Caki2 (cell line): ENCODE results near the gene HS3ST5. TPM values are rescaled to one million over a fixed set of nuclear protein-coding genes. Genes with fewer than 3 reads are reported as not detected.
"Not testable (repeated sequence)": the region's sequence is repeated elsewhere in the genome, so short reads cannot be mapped to it uniquely, and the experiment has no call there.

ENCODE experiments used
- DNase-seq: peaks from one replicate; pipeline ENCODE4 v3.0.0-alpha.2; 2015; ENCODE audit warnings: low read depth
- in situ Hi-C: cut with HindIII; loops from 2 replicates; pipeline ENCODE4 v1.10.0; 2016; ENCODE audit warnings: low sequenced_read_pairs, low pct_unique_long_range_greater_than_20kb, mixed read lengths
- total RNA-seq: library from RNA; depleted of rRNA; stranded (reverse); fragments of >200 nt; shearing (Covaris generic); gene quantifications from 2 replicates; pipeline ENCODE4 v1.2.3, GENCODE V29; 2014; ENCODE audit warnings: low replicate concordance

The HS3ST5 gene
- total RNA-seq, 1 experiment from 2014 or later: not detected

DNA sequence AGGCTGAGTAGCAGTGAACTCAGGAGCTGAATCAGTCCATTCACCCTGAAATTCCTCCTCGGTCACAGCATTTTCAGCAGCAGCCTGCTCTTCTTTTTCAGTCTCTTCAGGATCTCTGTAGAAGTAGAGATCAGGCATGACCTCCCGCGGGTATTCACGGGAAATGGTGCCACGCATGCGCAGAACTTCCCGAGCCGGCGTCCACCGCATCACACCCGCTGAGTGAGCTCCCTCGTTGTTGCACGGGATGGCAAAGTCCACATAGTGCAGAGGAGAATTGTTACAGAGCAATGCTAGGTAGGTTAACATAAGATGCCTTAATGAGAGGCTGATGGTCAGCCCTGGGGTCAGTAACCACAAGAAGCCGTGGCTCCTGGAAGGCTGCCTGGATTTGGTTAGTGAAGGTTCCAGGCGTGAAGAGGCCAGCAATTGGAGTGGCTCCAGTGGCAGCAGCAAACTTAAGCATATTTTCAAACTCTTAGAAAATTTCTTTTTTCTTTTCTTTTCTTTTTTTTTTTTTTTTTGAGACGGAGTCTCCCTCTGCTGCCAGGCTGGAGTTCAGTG lies 258.4 kb downstream of the HS3ST5 start:
- no peak for DNase-seq
- in situ Hi-C loops: no loop called here

DNA sequence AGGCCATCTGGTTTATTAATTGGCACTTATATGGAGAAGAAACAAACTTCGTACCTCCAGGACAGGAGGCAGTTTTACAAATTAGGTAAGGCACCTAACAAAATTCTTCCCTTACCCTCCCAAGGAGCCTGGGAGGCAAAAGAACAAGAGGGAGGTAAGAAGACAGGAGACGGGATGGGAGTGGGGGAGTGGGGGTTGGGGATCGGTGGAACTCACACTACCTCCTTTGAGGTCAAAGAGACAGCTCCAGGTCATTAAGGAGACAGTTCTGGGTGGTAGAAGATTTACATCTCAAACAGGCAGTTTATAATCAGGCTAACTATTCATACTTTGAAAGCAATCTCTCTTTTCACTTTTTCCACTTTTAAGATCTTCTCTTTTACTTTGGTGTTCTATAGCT lies 259.6 kb downstream of the HS3ST5 start:
- in situ Hi-C loops: no loop called here
- DNase-seq: no peak

GRCh38 chr6:114081730-114082129 lies 261.1 kb downstream of the HS3ST5 start:
- in situ Hi-C loops: no loop called here
- DNase-seq: no peak

GRCh38 chr6:114080891-114081510 lies 261.8 kb downstream of the HS3ST5 start:
- in situ Hi-C loops: no loop called here

GRCh38 chr6:114080410-114080809 lies 262.4 kb downstream of the HS3ST5 start:
- DNase-seq, in situ Hi-C loops: not testable (repeated sequence)

More at GRCh38 chr6:114080891-114081510, 261.8 kb downstream of the HS3ST5 start:
- no peak for DNase-seq

- in situ Hi-C loops: no loop called here
- no peak for DNase-seq
Observed at GRCh38 chr6:114075777-114076176, 267.0 kb downstream of the HS3ST5 start.

DNA sequence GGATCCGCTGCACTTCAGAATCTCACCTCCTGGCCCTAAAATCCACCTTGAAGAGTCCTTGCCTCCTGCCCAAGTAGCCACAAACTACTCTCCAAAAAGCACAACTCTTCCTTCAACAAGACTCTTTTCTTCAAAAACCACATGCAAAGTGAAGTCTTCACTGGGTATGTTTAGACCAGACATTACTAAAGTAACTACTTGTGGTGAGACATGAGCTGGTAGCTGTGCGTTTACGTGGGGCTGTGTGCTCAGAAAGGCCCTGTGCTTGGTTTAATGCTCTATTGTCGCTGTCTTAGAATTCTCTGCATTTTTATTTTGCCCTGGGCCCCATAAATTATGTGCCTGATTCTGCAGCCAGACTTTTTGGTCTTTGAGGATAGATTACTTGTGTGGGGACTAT lies 267.5 kb downstream of the HS3ST5 start:
- in situ Hi-C loops: no loop called here
- no peak for DNase-seq

DNA sequence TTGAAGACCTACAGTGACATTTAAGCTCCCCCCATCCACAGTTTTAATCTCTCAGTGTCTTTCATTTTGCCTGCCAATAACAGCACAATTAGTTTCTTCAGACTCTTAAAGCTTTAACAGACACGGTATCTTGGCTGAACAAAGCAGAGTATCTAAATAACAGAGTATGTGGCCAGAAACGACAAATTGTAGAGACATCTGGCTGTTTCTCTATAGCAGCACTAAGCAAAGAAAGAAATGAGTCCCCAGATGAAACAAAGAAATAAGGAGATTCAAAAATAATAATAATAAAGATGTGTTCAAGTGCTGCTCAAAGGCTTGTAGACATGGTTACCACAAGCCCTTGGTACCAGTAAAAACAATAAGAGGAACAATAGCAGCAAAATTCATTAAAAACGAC lies 274.1 kb downstream of the HS3ST5 start:
- DNase-seq: no peak
- in situ Hi-C loops: no loop called here

GRCh38 chr6:114068116-114068515 lies 274.7 kb downstream of the HS3ST5 start:
- in situ Hi-C loops: no loop called here
- no peak for DNase-seq

GRCh38 chr6:114064862-114065261 lies 278.0 kb downstream of the HS3ST5 start:
- in situ Hi-C loops: no loop called here
- DNase-seq: no peak

GRCh38 chr6:114063956-114064355 lies 278.9 kb downstream of the HS3ST5 start:
- no peak for DNase-seq
- in situ Hi-C loops: no loop called here

DNA sequence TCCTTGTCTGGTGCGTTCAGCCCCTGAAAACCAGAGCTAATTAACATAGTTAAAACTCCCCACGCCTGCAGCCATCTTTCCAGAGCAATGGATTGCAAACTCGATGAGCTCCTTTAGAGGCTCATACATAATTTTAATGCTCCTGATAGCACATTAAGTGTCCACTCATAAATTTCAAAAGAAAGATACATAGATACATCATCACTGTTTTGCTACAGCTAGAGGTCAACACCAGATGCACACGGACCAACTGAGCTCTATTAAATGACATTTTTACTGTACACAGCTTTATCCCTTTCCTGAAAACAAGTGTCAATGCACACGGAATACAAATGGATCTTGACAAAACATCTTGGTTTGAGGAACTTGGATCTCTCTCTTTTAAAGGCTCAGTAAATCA lies 280.6 kb downstream of the HS3ST5 start:
- no peak for DNase-seq
- in situ Hi-C loops: no loop called here

GRCh38 chr6:114061741-114062140 lies 281.1 kb downstream of the HS3ST5 start:
- in situ Hi-C loops: no loop called here
- no peak for DNase-seq

- in situ Hi-C loops: no loop called here
- DNase-seq: no peak
Observed at GRCh38 chr6:114061116-114061515, 281.7 kb downstream of the HS3ST5 start.

DNA sequence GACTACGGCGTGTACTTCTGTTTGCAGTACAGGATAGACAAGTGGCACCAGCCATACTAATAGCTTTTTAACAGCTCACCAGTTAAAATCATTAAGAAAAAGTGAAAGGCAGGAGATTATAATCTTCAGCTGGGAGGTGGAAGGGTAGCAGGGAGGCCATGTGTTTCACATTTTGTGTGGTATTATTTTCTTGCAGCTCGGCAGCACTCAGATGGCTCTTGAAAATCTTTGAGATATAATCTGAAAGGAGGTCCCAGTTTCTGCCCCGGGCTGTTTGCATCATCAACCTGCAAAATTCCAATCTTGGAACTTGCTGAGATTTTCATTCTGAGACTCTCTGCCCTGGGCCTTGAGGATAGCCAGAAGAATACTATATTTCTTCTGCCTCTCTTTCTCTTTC lies 284.4 kb downstream of the HS3ST5 start:
- DNase-seq: no peak
- in situ Hi-C loops: no loop called here

DNA sequence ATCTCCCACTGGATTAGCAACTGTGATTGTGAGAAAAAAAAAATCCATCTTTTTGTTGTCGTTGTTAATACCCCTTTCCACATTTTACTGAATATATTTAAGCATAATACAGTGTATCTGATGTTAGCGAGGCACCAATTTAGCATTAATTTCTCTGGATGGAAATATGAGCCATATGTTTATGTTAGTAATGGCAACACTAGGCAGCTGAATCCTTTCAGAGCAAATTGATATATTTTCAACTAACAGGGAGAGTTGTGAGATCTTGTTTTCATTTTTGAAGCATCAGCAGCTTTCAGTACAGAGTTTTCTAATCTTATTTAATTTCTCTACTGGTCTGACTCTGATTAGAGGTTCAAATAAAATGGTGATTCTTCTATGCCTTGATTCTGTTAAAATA lies 287.1 kb downstream of the HS3ST5 start:
- in situ Hi-C loops: no loop called here
- DNase-seq: no peak

DNA sequence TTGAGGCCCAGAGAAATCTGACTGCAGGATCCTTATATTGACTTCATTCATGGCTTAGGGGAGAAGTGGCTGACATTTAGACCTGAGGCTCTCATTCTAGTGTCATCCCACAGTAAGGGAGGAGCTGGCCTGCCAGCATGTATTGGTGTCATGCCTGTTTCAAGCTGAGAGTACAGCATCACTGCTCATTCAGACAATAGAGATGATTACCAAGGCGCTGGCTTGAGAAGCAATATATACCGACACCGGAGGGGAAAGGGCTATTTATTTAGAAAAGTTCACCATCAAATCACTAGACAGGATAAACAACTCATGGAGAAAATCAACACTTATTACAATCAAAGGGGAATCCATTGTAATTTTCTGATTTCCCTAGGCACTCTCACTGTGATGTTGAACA lies 287.5 kb downstream of the HS3ST5 start:
- no peak for DNase-seq
- in situ Hi-C loops: no loop called here

DNA sequence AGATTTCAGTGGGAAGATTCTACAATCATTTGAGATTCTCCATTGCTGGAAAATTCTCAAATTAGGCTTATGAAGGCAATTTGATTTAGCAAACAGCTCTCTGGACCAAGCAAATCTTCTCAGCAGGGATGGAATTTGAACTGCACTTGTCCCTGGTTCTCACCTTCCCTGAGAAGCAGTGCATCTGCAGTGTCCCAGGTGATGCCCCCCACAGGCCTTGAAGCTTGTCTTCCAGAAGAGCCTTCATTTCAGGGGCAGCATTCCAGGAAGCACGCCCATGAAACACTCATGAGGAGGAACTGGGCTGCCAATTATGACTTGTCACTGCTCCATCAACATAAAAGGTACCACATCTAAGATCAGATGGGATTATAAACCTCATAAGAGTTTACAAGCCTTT lies 289.0 kb downstream of the HS3ST5 start:
- in situ Hi-C loops: no loop called here

GRCh38 chr6:114052141-114052540 lies 290.7 kb downstream of the HS3ST5 start:
- no peak for DNase-seq
- in situ Hi-C loops: no loop called here

More for the DNA sequence above, 289.0 kb downstream of the HS3ST5 start:
- DNase-seq: no peak

GRCh38 chr6:114051031-114051430 lies 291.8 kb downstream of the HS3ST5 start:
- no peak for DNase-seq
- in situ Hi-C loops: no loop called here
